ENCODE results near the gene ZBTB7C.
A peak's percentile ranks its signal among the peaks of the same experiment; 100 is the strongest.

Gene ZBTB7C

GRCh38 chr18:48355276-48356115, 53.7 kb downstream of the ZBTB7C start:
- no peak for DNase-seq

GRCh38 chr18:48354746-48355260, 54.4 kb downstream of the ZBTB7C start:
- DNase-seq: no peak

GRCh38 chr18:48352051-48352755, 57.0 kb downstream of the ZBTB7C start:
- no peak for DNase-seq

- no peak for DNase-seq
Observed at GRCh38 chr18:48351216-48352050, 57.8 kb downstream of the ZBTB7C start.

GRCh38 chr18:48348739-48349138, 60.4 kb downstream of the ZBTB7C start:
- no peak for DNase-seq

DNA sequence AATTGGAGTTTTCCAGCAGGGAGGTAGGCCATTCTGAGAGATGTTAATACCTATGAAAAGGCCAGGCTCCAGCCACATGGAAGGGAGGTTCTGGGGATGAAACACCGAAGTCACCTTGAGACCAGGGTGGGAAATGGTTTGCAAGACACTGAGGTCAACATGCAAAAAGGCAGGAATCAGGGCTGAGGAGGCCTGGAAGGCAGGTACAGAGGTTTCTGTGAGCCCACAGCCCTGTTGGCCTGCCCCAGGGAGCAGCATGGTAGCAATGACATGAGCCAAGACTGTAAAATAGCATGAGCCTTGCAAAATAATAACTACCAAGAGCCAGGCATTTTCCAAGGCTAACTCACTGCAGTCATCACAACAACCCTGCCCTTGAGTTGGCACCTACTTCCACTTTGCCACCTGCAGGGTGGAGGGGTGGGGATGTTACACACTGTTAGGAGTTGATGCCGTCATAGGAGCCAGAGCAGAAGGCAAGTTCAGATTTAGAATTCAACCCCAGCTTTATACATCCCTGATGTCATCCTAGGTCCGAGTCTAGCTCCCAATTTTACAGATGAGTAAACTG, 61.3 kb downstream of the ZBTB7C start:
- no peak for DNase-seq

GRCh38 chr18:48345596-48345995, 63.6 kb downstream of the ZBTB7C start:
- no peak for DNase-seq

DNA sequence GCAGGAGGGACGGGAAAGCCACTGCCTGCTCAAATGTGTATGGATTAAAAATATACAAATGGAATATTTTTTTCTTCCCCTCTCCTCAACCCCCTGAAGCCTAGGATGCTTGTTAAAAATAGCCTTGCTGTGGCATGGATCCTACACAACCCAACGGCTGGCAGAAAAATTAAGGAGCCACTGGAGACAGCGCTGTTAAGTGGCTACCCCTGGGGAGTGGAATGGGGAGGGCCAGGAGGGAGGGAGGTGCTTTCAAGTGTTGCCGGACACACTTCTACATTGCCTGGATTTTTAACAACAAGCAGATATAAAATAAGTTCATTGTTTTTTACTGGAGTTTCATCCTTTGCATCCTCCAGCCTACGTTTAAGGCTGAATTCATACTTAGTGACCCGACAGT, 66.6 kb downstream of the ZBTB7C start:
- DNase-seq: peak in 3 of 56 donors; percentile 17 to 56 (median 40)

DNA sequence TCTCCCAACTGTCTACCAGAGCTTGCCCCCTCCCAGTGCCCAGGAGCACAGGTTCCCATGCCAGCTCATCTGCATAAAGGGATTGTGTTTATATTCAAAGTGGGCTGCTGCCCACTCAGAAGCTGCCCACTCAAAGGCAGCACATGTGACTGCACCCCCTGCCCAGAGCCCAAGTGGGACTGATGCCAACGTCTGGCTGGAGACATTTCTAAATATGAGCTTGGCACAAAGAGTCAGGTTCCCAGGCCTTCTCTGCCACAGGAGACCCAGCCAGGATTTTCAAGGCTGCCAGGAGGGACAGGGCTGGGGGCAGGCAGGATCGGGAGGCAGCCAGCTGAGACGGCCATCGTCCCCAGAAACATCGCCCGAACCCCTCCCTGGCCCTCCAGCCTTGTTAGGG, 67.1 kb downstream of the ZBTB7C start:
- DNase-seq: peak in 46 of 56 donors; percentile 9 to 75 (median 40)

DNA sequence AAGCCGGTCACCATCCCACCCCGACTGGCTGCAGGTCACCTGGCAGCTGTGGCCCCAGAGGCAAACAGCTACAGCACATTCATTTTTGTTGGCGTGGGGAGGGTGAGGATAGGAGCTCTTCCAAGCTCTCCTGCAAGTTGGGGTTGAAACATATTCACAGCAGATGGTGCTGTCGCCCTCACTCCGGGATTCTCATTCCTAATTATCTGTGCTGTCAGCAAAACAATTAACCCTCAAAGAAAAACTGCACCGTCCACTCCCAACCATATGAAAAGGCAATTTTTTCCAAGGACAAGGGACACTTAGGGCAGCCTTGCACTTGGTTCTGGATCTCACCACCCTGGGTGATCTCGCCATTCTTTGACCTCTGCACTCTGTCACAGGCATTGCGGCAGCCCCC, 68.6 kb downstream of the ZBTB7C start:
- DNase-seq: peak in 4 of 56 donors; percentile 11 to 18 (median 12)

DNA sequence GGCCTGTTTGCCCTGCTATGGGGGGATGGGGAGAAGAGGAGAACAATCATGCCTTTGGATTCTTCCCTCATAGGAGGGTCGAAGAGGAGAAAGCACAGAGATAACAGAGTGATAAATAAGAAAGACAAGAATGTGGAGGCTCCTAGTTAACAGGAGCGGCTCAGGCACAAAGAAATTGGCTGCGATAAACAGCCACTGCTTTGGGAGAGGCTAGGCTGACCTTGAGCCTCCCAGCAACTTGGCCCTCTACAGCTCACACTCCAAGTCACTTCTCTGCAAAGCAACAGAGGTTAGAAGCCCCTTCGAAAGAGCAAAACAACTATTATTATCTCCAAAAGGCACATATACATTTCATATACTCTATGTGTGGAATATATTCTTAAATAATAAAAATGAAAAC, 69.5 kb downstream of the ZBTB7C start:
- DNase-seq: no peak

DNA sequence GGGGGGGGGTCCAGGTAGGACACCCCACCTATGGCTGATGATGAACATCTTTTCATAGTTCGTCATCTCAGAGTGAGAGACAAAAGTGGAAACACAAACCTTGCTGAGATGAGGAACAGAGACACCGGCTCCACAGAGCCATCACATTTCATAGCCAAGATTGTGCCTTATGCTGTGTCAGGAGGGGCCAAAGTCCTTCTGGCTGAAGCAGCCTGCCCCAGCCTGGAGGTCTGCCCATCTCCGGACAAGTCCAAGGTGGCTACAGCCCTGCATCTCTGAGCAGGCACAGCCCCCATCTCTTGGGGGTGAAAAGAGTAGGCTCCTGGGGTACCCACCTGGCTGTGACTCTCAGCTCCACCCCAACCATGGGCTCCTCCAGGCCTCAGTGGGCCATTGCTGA, 70.3 kb downstream of the ZBTB7C start:
- DNase-seq: no peak

- DNase-seq: no peak
Observed at GRCh38 chr18:48337053-48337452, 72.1 kb downstream of the ZBTB7C start.

DNA sequence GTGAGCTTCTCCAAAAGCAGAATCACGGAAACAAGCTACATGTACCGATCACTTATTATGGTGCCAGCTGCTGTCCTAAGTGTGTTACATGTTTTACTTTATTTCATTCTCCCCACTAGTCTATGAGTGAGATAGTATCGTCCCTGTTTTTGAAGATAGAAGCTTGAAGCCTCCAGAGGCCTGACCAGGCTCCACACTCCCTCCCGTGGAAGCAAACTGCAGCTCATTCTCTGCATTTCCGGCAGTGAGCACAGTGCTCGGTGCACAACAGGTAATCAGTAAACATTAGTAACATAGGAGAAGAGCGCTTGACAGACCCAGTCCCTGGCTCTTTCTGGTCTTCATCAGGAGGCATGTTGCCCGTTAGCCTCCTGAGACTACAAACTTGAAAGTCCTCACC, 72.9 kb downstream of the ZBTB7C start:
- DNase-seq: peak in 1 of 56 donors; percentile 14

DNA sequence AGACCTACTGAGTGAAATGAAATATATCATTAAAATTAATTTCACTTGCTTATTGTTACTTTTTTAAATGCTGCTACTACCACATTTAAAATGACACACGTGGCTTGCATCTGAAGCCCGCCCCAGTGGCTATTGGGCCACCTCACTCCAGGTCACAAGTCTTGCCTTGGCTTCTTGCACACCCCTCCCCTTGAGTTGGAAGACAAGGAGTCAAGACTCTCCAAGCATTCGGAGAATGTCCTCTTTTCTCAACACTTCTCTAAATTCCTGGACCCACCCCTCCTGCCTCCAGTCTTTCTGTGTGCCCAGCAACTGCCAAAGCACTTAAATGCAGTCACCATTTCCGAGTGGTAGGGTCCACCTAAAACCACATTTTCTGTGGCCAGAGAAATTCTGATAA, 73.4 kb downstream of the ZBTB7C start:
- DNase-seq: no peak

GRCh38 chr18:48334845-48335244, 74.3 kb downstream of the ZBTB7C start:
- DNase-seq: no peak

DNA sequence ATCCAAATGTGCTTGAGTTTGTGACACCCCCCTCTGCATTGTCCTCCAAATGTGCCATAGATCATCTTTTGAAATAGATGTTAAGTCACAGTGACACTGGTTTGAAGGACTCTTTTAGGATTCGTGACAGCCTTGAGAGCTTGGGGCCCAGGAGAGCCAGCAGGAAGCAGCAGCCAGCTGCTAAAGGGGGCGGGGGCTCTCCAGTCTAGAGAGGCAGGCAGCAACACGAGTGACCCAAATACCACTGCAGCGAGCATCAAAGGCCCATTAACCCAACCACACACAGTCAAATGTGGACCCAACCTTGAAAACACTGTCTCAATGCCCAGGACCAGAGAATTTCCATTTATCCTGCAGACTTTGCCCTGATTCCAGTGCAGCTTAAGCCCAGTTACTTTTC, 75.6 kb downstream of the ZBTB7C start:
- peak in 4 of 56 donors; percentile 18 to 38 (median 22) for DNase-seq

GRCh38 chr18:48330016-48330991, 78.9 kb downstream of the ZBTB7C start:
- DNase-seq: peak in 1 of 56 donors; percentile 16

GRCh38 chr18:48328473-48329210, 80.5 kb downstream of the ZBTB7C start:
- DNase-seq: no peak

All from amygdala (tissue), 56 donors.